HG03439 (cell line): Measurements from ENCODE around the gene HBZ.
"Not testable (repeated sequence)": the region's sequence is repeated elsewhere in the genome, so short reads cannot be mapped to it uniquely, and the experiment has no call there.

ENCODE experiments used
- ATAC-seq: cut with Tn5 transposase; IDR thresholded peaks from one replicate; pipeline ENCODE4 v1.9.1; 2021; ENCODE audit warnings: mild to moderate bottlenecking, moderate library complexity; ENCODE audit not compliant: unreplicated experiment

Gene HBZ

GRCh38 chr16:164134-164823, 11.8 kb downstream of the HBZ start:
- not testable (repeated sequence) for ATAC-seq

DNA sequence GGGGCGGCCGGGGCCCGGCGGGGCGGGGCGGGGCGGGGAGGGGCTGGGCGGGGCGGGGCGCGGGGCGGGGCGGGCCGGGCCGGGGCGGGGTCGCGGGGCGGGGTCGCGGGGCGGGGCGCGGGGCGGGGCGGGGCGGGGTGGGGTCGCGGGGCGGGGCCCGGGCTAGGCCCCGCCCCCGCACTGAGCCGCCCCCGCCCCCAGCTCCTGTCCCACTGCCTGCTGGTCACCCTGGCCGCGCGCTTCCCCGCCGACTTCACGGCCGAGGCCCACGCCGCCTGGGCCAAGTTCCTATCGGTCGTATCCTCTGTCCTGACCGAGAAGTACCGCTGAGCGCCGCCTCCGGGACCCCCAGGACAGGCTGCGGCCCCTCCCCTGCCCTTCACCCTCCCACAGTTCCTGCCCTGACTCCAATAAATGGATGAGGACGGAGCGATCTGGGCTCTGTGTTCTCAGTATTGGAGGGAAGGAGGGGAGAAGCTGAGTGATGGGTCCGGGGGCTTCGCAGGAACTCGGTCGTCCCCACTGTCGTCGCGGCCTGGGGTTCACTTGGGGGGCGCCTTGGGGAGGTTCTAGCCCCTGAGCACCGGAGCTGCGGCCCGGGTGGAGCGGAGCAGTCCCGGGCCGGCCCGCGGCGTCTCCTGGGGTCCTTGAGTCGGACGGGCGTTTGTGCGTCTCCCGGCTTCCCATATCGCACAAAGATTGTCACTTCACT, 12.5 kb downstream of the HBZ start:
- ATAC-seq = no peak

DNA sequence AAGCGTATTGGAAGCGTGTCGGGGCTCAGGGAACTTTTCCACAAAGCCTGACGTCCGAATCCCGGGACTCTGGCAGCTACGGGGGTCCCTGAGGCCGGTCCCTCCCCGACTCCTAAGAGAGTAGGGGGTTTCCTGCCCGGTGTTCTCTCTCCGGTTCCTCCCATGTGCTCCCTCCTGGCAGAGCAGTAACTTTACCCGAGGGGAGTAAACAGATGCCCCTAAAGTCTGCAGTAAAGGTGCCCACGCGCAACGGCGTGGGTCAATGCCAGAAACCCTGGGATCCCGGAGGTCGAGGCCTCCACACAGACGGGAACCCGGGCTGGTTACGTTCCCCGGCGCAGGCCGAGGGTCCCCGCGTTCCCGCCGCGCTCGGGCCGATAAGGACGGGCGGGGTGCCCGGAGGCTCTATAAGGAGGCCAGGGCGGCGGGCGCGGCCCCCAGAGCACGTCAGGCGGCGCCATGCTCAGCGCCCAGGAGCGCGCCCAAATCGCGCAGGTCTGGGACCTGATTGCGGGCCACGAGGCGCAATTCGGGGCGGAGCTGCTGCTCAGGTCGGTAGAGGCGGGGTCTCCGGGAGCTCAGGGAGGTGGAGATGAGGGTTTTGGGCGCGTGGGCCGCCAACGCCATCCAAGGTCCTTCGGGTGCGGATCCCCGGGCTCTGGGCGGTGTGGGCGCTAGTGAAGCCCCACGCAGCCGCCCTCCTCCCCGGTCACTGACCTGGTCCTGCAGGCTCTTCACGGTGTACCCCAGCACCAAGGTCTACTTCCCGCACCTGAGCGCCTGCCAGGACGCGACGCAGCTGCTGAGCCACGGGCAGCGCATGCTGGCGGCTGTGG, 13.3 kb downstream of the HBZ start, which contains the start of gene HBM:
Gene HBM, plus strand, starts transcription at position 440 of the 836 bp plus-strand sequence. Its CDS starts 20 bp downstream, at position 460.
- ATAC-seq = no peak

- no peak for ATAC-seq
Measured at GRCh38 chr16:166375-167121, 14.1 kb downstream of the HBZ start.

GRCh38 chr16:167122-167690, 14.8 kb downstream of the HBZ start:
- ATAC-seq = no peak

DNA sequence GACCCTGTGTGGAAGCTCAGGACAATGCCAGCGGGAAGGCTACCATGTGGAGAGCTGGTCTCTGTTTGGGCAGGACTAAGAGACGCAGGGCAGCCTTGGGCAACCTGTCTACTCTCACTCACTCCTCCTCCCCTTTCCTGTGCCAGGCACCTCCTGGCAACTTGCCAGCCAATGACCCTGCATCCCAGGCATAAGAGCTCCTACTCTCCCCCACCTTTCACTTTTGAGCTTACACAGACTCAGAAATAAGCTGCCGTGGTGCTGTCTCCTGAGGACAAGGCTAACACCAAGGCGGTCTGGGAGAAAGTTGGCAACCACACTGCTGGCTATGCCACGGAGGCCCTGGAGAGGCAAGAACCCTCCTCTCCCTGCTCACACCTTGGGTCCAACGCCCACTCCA, 16.0 kb downstream of the HBZ start:
- no peak for ATAC-seq

DNA sequence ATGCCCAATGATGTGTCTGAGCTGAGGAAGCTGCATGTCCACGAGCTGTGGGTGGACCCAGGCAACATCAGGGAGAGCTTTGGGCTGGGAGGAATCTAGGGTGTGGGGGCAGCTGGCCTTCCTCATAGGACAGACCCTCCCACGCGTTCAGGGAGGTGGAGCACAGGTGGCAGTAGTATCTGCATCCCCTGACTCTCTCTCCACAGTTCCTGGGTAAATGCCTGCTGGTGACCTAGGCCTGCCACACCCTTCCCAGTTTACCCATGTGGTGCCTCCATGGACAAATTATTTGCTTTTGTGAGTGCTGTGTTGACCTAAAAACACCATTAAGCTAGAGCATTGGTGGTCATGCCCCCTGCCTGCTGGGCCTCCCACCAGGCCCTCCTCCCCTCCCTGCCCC, 16.6 kb downstream of the HBZ start:
- ATAC-seq = no peak

DNA sequence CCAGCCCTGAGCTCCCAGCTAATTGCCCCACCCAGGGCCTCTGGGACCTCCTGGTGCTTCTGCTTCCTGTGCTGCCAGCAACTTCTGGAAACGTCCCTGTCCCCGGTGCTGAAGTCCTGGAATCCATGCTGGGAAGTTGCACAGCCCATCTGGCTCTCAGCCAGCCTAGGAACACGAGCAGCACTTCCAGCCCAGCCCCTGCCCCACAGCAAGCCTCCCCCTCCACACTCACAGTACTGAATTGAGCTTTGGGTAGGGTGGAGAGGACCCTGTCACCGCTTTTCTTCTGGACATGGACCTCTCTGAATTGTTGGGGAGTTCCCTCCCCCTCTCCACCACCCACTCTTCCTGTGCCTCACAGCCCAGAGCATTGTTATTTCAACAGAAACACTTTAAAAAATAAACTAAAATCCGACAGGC, 17.7 kb downstream of the HBZ start:
- not testable (repeated sequence) for ATAC-seq

DNA sequence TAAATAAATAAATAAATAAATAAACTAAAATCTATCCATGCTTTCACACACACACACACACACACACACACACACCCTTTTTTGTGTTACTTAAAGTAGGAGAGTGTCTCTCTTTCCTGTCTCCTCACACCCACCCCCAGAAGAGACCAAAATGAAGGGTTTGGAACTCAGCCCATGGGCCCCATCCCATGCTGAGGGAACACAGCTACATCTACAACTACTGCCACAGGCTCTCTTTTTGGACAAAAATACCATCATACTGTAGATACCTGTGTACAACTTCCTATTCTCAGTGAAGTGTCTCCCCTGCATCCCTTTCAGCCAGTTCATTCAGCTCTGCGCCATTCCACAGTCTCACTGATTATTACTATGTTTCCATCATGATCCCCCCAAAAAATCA, 18.3 kb downstream of the HBZ start:
- ATAC-seq = no peak

DNA sequence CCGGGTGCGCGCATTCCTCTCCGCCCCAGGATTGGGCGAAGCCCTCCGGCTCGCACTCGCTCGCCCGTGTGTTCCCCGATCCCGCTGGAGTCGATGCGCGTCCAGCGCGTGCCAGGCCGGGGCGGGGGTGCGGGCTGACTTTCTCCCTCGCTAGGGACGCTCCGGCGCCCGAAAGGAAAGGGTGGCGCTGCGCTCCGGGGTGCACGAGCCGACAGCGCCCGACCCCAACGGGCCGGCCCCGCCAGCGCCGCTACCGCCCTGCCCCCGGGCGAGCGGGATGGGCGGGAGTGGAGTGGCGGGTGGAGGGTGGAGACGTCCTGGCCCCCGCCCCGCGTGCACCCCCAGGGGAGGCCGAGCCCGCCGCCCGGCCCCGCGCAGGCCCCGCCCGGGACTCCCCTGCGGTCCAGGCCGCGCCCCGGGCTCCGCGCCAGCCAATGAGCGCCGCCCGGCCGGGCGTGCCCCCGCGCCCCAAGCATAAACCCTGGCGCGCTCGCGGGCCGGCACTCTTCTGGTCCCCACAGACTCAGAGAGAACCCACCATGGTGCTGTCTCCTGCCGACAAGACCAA, 20.0 kb downstream of the HBZ start, which contains the start of gene HBA2:
Gene HBA2, plus strand, starts transcription at position 503 of the 568 bp plus-strand sequence. Its CDS starts 37 bp downstream, at position 540.
- not testable (repeated sequence) for ATAC-seq

GRCh38 chr16:173211-173854, 20.9 kb downstream of the HBZ start:
- not testable (repeated sequence) for ATAC-seq

DNA sequence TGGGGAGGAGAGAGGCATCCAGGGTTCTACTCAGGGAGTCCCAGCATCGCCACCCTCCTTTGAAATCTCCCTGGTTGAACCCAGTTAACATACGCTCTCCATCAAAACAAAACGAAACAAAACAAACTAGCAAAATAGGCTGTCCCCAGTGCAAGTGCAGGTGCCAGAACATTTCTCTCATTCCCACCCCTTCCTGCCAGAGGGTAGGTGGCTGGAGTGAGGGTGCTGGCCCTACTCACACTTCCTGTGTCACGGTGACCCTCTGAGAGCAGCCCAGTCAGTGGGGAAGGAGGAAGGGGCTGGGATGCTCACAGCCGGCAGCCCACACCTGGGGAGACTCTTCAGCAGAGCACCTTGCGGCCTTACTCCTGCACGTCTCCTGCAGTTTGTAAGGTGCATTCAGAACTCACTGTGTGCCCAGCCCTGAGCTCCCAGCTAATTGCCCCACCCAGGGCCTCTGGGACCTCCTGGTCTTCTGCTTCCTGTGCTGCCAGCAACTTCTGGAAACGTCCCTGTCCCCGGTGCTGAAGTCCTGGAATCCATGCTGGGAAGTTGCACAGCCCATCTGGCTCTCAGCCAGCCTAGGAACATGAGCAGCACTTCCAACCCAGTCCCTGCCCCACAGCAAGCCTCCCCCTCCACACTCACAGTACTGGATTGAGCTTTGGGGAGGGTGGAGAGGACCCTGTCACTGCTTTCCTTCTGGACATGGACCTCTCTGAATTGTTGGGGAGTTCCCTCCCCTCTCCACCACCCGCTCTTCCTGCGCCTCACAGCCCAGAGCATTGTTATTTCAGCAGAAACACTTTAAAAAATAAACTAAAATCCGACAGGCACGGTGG, 21.7 kb downstream of the HBZ start:
- ATAC-seq = not testable (repeated sequence)

GRCh38 chr16:175011-175949, 22.8 kb downstream of the HBZ start:
- ATAC-seq = no peak

DNA sequence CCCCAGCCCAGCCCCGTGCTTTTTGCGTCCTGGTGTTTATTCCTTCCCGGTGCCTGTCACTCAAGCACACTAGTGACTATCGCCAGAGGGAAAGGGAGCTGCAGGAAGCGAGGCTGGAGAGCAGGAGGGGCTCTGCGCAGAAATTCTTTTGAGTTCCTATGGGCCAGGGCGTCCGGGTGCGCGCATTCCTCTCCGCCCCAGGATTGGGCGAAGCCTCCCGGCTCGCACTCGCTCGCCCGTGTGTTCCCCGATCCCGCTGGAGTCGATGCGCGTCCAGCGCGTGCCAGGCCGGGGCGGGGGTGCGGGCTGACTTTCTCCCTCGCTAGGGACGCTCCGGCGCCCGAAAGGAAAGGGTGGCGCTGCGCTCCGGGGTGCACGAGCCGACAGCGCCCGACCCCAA, 23.6 kb downstream of the HBZ start:
- ATAC-seq = not testable (repeated sequence)

DNA sequence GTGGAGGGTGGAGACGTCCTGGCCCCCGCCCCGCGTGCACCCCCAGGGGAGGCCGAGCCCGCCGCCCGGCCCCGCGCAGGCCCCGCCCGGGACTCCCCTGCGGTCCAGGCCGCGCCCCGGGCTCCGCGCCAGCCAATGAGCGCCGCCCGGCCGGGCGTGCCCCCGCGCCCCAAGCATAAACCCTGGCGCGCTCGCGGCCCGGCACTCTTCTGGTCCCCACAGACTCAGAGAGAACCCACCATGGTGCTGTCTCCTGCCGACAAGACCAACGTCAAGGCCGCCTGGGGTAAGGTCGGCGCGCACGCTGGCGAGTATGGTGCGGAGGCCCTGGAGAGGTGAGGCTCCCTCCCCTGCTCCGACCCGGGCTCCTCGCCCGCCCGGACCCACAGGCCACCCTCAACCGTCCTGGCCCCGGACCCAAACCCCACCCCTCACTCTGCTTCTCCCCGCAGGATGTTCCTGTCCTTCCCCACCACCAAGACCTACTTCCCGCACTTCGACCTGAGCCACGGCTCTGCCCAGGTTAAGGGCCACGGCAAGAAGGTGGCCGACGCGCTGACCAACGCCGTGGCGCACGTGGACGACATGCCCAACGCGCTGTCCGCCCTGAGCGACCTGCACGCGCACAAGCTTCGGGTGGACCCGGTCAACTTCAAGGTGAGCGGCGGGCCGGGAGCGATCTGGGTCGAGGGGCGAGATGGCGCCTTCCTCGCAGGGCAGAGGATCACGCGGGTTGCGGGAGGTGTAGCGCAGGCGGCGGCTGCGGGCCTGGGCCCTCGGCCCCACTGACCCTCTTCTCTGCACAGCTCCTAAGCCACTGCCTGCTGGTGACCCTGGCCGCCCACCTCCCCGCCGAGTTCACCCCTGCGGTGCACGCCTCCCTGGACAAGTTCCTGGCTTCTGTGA, 24.3 kb downstream of the HBZ start, which contains the start of gene HBA1:
Gene HBA1, plus strand, starts transcription at position 204 of the 906 bp plus-strand sequence. Its CDS starts 37 bp downstream, at position 241.
- ATAC-seq = not testable (repeated sequence)

GRCh38 chr16:177394-177822, 25.0 kb downstream of the HBZ start:
- ATAC-seq = no peak
